GM13977 (cell line): ENCODE data around the gene ETV7.

ENCODE experiments used
- DNase-seq: peaks from one replicate; pipeline ENCODE4 v3.0.0; 2012; ENCODE audit warnings: low spot score
- in situ Hi-C: fragments of 300-500 bp; cut with MboI; formaldehyde crosslinking; loops from one replicate; pipeline ENCODE4 v1.12.0; 2022; ENCODE audit warnings: low sequenced_read_pairs, low pct_unique_long_range_greater_than_20kb, mixed read lengths, inconsistent platforms; ENCODE audit not compliant: unreplicated experiment
- TF ChIP-seq, protein P1 (sequence below): IDR thresholded peaks from 2 replicates; pipeline ENCODE4 v1.5.1; 2012; ENCODE audit warnings: mild to moderate bottlenecking, control low read depth; ENCODE audit not compliant: insufficient read depth; ENCODE audit errors: extremely low read depth, missing control alignments

ETV7 gene

GRCh38 chr6:36374972-36375371 lies 12.5 kb downstream of the ETV7 start:
- no peak for DNase-seq
- TF ChIP-seq, protein P1, sequence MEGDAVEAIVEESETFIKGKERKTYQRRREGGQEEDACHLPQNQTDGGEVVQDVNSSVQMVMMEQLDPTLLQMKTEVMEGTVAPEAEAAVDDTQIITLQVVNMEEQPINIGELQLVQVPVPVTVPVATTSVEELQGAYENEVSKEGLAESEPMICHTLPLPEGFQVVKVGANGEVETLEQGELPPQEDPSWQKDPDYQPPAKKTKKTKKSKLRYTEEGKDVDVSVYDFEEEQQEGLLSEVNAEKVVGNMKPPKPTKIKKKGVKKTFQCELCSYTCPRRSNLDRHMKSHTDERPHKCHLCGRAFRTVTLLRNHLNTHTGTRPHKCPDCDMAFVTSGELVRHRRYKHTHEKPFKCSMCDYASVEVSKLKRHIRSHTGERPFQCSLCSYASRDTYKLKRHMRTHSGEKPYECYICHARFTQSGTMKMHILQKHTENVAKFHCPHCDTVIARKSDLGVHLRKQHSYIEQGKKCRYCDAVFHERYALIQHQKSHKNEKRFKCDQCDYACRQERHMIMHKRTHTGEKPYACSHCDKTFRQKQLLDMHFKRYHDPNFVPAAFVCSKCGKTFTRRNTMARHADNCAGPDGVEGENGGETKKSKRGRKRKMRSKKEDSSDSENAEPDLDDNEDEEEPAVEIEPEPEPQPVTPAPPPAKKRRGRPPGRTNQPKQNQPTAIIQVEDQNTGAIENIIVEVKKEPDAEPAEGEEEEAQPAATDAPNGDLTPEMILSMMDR = no peak
- in situ Hi-C loops = no loop called here

DNA sequence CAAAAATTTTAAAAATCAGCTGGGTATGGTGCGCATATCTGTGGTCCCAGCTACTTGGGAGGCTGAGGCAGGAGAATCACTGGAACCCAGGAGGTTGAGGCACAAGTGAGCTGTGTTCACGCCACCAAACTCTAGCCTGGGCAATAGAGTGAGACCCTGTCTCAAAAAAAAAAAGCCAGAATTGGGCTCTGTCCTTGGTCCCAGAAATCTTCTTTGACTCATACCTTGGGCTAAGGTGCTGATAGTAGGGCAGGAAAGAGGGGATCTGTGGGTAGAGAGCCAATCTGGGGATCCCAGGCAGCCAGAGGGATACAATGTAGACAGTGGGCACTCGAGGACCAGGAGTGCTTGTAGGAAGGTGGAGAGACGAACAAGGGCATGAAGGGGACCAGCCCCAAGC lies 13.3 kb downstream of the ETV7 start:
- TF ChIP-seq, protein P1 = no peak
- in situ Hi-C loops = no loop called here

GRCh38 chr6:36373368-36374019 lies 14.0 kb downstream of the ETV7 start:
- TF ChIP-seq, protein P1 = no peak
- DNase-seq = no peak
- in situ Hi-C loops = no loop called here

More for the DNA sequence above, 13.3 kb downstream of the ETV7 start:
- DNase-seq = no peak

GRCh38 chr6:36372088-36372487 lies 15.4 kb downstream of the ETV7 start:
- TF ChIP-seq, protein P1 = no peak
- in situ Hi-C loops = no loop called here
- DNase-seq = no peak

DNA sequence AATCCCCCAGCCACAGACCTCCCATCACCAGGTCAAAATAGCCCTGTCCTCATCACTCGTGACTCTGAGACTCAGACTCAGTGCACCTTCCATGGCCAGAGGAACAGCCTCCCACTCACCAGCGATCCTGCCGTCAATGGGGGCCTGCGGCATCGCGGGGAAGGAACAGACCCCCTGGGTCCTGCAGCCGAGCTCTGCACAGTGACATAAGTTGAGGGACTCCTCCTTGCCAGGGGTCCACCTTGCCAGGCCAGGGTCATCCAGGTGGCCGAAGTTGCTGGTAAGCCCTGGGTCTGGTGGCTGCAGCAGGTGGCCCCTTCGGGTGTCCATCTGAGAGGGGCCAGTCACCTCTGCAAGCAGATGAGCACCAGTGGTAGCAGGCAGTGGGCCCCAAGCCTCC lies 16.3 kb downstream of the ETV7 start:
- TF ChIP-seq, protein P1 = no peak
- DNase-seq = no peak
- in situ Hi-C loops = no loop called here

- TF ChIP-seq, protein P1 = no peak
- in situ Hi-C loops = no loop called here
- DNase-seq = no peak
Observed at GRCh38 chr6:36370638-36371037, 16.8 kb downstream of the ETV7 start.
